Occipital lobe (tissue), 2 donors: ENCODE measurements around the gene NFASC. TPM values are rescaled to one million over a fixed set of nuclear protein-coding genes. Genes with fewer than 3 reads are reported as not detected.

ENCODE experiments used
- DNase-seq: peaks from one replicate; lab custom pipeline; 2025; lab: John Stamatoyannopoulos, UW
- total RNA-seq: library from RNA; depleted of rRNA; stranded (reverse); fragments of >200 nt; gene quantifications from one replicate; pipeline ENCODE4 v1.2.3, GENCODE V29; 2014

The NFASC gene
- total RNA-seq, 1 donor from 2014 or later: 32.4 TPM

DNA sequence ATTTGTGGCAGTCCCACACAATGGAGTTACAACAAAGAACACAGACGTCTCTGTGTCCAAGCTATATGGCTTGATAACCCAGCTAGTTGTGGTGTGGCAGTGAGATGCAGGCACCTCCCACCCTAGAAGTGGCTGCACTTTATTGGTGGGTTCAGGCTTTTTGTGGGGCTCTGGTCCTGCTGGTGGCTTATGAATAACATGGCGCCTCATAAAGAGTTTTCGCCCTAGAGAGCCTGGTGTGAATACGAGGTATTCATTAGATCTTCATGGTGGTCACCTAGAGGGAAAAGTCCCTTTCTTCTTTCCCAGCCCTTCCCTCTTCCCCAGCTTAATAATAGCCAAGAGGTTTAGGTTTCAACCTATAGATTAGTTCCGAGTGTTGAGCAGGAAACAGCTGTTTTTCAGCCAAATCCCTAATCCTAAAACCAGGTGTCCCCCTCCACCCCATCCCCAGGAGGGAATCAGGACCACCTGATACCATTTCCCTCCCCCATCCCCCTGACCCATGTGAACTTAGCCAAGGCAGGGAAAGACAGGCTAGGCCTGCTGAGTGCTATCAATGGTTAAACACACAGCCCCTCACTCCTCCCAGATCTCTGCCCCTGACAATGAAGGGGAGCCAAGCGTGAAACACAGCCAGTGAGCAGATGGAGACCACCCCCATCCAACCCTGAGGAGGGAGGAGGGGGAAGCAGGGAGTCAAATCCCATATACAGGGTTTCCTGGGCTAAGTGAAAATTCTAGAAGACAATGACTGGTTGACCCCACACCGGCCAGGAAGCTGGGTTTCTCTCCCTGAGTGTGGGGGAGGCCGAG lies 58.2 kb downstream of the NFASC start:
- no peak for DNase-seq

DNA sequence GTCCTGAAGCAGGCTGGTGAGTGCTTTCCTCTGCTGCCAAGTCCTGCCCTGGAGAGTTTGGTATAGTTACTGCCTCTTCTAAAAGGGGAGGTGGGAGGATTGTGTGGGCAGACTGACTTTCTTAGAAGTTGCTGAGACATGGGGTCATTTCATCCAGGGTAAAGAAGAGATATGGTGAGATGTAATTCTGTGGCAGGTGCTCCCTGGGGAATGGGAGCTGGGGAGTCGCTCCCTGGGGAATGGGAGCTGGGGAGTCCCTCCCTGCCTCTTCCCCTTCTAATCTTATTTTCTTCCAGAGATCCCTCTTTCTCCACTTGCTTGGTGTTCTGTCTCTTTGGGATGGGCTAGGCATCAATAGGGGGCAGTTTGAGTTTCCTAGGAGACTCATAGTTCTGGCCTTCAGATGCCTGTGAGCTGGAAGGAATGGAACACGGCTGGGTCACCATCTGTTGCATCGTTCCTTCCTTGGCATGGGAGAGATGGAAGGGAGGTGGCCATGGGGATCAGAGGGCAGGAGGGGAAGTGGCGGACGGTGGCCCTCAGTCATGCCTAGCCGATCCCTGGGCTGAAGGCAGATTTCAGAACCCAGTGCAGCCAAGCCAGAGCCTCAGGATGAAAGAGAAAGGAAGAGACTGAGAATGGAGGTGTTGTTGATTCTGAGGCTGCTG lies 59.0 kb downstream of the NFASC start:
- no peak for DNase-seq

DNA sequence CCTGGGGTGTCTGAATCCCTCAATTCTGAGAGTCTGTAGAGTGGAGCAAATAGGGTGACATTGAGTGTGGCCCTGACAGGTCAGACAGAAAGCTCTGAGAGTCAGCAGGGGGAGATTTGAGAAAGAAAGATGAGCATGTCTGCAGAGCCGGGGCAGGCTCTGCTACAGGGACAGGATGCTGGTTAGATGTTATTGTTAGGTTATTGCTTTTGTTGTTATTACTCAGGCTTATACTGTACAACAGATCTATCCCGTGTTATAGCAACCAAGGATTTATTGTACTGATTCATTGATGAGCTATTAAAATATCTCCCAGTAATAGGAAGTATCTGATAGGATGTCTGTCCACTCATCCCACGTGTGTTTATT lies 59.5 kb downstream of the NFASC start:
- DNase-seq: no peak

DNA sequence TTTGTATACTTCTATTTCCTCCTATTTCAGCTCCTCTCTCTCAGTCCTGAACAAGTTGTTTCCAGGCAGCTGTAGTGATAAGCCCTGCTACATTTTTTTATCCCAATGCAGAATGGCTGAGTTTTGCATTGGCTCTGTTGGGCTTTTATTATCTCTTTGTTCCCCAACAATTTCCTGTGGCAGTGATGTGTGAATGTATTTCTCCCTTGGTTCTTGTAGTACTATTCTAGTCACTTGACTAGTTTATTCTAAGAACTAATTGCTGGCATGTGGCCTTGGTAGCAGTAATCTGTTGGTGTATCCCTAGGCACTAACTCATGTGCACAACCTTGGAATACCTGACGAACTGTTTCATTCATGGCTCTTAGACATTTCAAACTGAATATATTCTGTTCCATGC lies 60.7 kb downstream of the NFASC start:
- DNase-seq: no peak

DNA sequence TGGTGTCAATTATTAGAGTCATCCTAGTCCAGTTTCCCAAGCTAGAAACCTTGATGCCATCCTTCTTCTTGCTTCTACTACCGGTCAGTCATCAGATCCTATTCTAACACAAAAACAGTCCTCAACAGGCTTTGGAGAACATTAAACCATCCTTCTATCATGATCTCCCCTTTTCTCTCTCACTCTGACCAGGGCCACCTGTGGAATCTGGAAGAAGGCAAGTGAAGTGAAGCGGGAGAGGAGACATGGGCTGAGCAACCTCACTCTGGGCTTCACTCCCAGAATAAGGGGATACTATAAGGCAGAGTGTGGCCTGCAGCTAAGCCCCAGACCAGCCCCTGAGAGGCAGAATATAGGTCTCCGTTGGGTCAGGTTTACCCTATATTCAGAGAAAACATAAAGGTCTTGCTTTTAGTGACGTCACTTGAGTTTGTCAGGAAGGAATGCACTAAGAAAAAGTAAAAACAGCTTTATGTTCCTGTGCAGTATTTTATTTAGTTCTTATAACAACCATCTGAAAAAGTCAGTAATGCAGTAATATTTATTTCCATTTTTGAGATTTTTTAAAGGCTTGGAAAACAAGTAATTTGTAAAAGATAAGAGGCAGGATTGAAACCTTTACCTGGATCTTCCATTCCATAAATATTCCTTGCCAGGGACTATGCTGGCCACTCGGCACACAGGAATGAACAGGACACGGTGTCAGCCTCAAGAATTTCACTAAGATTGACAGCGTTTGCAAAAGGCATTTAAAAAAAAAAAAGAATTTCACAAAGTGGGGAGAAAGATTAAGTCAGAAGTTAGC lies 61.3 kb downstream of the NFASC start:
- DNase-seq: no peak

DNA sequence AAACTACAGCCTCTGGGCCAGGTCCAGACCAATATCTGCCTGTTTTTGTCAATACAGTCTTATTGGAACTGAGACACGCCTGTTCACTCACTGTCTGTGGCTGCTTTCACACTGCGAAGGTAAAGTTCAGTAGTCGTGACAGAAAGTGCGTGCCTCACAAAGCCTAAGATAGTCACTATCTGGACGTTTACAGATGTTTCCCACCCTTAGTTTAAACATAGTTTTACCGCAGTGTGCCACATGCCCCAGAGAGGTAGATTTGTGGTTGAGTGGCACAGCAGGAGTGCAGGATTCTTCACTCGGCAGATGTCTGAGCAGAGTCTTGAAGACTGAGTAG lies 61.9 kb downstream of the NFASC start:
- DNase-seq: no peak

DNA sequence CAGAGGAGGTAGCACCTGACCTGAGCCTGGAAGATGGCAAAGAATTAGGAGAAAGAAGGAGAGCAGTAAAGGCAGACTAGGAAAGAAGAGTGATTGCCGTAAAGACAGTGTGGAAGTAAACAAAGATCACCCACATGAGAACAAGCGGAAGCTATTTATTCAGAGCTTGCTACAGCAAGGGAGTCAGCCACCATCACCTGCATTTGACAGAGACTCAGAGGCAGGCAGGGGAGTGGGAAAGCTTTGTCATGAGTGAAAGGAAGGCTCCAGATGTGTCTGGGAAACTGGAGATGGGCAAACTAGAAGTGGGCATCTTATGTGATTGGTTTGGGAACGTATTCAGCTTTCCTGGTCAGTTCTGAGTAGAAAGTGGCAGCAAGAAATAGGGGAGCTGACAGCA lies 64.5 kb downstream of the NFASC start:
- no peak for DNase-seq

DNA sequence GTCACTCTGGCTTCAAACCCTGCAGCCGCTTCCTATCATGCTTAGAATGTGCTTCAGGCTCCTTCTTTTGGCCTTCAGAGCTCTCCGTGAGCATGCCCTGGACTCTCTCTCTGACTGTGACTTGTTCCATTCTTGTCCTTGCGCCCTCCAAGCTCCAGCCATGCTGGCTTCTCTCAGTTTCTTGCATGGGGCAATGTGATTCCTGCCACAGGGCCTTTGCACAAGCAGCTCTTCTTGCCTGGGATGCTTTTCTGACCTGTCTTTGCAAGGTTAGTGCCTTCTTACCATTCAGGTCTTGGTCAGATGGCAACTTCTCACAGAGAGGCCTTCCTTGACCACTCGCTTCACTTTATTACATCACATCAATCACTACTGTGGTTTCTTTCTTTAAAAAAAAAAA lies 66.1 kb downstream of the NFASC start:
- DNase-seq: no peak

DNA sequence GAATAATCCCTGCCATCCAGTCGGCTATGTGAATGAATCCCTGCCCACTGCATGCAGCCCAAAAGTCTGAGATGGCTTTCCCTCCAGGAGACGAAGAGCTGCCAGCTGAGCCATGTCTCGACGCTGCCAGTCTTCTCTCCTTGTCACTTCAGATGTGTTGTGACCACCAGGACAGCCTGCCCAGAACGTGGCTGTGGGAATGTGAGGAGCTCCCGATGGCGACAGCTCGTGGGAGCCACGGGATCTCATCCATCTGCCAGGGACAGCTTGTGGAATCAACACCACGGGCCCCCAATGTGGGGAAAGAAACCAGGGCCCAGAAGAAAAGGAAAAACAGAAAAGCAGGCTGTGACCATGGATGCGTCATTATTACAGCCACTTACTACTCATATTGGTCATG lies 67.2 kb downstream of the NFASC start:
- no peak for DNase-seq

DNA sequence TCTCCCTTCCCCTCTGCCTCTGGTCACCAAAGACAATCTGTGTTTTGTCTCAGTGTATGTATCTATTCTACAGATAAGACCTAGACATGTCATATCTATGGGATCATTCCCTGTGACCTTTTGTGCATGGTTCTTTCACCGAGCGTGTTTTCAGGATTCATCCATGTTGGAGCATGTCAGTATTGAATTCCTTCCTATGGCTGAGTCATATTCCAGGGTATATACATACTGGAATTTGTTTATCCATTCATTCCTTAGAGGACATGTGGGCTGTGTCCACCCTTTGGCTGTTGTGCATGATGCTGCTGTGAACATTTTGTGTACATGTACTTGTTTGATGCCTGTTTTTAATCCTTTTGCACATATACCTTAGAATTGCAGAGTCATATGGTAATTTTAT lies 69.9 kb downstream of the NFASC start:
- DNase-seq: no peak

DNA sequence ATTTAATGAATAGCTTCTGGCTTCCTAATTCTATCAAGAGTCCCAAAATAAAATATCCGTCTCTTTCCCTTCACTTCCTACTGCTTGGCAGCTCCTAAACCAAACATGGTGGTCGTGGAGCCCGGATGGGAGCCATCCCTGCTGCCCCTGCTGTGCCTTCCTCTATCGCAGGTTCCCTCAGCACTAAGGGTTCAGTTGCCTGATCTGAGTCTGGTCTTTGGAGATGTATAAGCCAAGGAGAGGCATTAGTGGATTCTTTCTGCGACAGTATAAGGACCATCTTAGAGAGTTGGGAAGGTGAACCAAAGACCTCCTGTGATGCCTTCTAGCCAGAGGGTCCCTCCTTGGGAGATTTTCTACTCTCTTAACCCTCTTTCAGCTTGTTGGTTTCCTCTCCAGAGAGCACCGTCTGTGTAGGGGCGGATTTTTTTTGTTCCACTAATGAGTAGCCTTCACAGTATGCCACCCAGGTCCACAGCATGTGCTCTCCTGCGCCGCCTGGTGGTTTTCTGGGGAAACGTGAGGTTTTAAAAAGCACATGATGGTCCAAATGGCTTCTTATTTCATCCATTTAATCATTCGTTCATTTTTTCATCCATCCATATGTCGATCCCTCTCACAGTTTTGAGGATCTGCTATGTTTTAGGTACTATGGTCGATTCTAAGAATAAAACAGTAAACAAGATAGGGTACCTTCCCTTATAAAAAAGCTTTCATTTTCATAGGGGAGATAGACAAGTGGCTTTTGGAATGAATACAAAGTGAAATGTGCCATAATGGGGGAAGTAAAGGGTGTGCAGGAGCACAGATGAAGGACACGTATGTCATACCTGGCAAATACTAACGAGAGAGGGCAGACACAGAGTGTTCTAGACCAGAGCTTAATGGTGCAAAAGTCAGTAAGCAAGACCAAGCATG lies 71.0 kb downstream of the NFASC start:
- DNase-seq: peak; percentile 58

DNA sequence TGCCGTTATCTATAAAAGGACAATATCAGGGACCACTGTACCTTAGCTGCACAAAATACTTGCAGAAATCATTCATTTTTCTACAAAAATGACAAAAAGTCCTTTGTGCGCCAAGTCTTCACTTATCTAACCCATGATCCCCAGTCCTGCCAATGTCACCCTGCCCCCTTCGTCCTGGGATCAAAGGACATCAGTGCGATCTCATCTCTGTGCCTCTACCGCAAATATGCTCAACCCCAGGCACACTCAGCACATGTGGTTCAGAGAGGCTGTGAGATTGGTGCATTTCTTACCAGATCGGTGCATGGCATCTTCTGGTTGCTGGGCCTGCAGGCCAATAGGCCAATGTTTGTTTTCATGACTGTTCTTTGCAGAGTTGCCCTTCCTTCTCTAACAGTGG lies 72.8 kb downstream of the NFASC start:
- no peak for DNase-seq

DNA sequence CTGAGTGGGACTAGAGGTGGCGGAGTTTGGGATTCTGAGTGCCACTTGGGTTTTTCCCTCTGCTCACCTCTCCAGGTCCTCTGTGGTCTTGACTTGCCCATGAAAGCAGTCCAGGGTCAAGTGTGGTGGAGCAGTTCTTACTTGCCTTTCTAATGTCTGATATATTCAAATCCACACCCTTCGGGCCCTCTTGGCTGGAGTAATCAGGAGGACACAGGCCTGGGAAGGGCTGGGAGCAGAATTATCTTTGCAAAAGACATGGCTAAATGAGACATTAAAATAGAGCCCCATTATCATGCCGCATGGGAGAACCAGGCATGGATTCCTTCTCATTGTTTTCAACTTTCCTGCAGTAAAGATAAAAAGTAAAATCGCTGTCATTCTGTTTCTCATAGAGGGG lies 74.0 kb downstream of the NFASC start:
- DNase-seq: no peak

DNA sequence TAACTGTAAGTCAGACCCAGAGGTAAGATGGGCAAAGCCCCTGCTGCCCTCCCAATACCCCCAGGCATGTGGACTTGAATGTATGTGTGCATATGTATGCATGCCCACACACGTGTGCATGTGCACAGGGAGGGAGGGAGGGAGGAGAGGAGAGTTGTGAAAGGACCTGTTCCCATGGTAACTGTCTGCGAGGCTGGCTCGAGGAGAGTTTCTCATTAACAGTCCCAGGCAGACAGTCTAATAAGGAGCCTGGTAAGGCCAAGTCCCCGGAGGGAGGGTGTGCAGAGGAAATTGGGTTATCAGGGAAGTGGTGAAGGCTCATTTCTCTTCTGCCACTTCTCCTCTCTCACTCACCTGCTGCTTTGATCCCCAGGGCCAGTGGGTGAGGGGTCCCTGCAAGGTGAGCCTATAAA lies 74.9 kb downstream of the NFASC start:
- DNase-seq: no peak

DNA sequence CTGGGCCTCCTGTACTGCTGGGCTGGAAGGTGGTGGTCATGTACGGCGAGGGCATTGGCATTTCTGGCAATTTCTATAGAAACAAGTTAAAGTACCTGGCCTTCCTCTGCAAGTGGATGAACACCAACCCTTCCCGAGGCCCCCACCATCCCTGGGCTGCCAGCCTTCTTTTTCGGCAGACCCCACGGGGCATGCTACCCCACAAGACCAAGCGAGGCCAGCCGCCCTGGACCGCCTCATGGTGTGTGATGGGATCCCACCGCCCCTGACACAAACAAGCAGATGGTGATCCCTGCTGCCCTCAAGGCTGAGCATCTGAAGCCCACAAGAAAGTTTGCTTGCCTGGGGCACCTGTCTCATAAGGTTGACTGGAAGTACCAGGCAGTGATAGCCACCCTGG lies 76.0 kb downstream of the NFASC start:
- DNase-seq: no peak

DNA sequence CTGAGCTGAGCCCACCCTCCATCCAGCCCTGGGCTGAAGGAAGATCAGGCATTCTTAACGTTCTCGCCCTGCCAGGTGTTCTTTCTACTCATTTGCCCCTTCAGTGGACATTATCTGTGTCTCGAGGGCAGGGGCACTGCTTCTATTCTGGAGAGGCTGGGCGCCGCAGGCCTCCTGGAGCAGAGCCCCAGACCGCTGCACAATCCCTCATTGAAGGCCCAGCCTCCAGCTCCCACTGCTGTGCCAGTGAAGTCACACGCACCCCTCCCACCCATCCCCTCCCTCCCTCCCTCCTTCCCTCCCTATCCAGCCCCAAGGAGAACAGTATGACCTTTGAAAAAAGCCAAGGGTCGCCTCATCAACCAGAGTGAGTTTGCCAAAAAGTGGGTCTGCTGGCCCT lies 76.7 kb downstream of the NFASC start:
- no peak for DNase-seq

DNA sequence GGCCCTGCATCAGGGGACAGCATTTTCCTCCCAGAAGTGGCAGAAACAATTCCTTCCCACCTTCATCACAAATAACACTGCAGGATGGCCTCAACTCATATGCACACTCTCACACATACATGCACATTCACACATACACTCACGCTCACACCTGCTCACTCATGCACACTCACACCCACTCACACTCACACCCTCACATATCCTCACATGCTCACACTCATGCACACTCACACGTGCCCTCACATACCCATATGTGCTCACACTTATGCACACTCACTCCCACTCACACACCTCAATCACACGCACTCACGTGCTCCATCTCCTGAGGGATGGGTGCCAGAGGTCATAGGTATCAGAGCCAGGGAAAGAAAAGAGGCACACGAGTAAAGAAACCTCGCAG lies 77.1 kb downstream of the NFASC start:
- DNase-seq: no peak

DNA sequence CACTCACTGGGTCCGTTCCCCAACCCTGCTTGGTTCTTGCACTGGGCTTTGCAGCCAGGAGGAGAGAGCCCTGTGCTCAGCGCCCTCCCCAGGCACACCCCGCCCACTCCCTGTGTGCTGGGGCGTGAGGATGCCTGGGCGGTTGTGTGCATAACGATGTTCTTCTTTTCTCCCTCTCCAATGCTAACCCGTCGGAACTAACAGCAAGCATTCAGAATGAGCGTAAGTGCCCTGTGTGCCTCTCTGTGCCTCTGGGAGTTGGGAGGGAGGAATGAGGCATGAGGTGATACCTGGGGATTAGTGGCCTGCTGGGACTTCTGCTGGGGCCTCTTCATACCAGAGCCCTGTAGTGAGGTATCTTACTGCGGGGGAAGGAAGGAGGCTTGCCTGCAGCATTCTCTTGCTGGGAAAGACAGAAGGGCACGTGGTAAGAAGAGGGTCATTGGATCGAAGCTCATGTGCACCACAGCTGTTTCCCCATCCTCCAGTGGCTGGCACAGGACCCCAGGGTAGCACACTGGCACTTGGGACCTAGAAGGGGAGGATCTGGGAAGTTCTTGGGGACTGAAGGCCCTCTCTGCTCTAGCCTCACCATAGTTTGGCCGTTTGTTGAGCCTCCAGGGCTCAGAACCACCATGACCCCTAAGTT lies 79.8 kb downstream of the NFASC start:
- DNase-seq: no peak

DNA sequence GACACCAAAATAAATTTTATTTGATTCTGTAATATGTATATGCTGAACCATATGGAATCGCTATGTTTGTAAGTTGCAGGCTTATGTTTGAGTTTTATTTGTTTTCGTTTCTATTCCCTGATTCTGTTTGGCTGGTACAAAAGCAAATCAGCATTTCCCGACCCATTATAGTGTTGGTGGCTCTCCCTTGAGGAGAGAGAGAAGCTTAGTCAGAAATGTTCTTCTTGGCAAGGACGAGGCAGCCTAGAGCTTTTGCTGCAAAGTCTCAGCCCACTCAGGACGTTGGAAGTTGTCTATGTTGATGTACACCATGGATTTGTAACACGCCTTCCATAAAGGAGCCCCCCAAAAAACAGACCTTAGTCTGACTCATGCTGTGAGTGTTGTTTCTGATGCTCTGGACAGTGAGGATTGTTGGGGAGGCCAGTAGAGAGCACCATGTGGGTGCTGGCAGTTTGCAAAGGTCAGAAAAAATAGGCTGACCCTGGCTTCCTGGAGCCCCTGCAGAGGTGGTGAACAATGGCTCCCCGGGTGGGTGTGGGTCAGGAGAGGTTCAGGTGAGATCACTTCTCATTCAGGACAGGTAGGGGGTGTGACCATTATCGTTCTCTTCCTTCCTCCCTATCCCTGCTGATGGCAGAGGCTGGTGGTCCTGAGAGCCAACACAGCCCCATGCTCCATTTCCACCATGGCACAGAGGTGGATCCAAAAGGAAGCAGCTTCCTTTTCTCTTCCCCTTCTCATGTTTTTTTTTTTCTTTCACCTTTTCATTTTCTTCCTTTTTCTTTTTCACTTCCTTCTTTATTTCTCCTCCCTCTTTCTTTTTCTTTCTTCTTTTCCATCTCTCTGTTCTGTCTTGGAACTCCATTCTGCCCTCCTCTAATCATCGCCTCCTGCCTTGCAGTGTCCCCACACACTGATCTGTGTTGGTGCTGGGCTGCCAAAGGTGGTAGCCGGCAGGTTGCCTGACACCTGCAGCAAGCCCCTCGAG lies 88.0 kb downstream of the NFASC start:
- DNase-seq: peak; percentile 27

DNA sequence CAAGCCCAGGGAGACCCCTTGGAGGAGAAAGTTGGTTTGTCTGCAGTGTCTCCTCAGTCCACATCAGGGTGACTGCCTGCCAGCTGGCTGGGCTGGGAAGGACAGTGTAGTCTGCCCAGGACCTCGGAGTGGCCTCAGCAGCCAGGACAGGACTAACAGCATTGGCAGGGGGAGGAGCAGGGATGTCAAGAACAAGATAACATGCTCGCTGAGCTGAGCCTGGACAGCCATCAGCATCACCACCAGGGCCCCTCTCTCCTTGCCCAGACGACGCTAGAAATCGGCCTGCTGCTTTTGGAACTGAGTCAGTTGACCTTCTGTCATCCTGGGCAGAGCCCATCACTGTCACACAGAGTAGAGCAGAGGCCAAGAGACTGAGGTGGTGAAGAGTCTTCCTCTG lies 88.7 kb downstream of the NFASC start:
- no peak for DNase-seq
